ENCODE measurements around the gene TWIST1.

- TF ChIP-seq CTCF (IDR thresholded peaks at IDR 0.05; ENCODE audit: low read length), result no peak
- no peak for TF ChIP-seq EZH2 (IDR thresholded peaks at IDR 0.05; ENCODE audit: borderline replicate concordance, low read length)
Observed at GRCh38 chr7:19110026-19110730, 7.3 kb downstream of the TWIST1 start.

Data from OCI-LY1 (cell line).